ENCODE measurements around the gene PTEN.

PTEN gene

DNA sequence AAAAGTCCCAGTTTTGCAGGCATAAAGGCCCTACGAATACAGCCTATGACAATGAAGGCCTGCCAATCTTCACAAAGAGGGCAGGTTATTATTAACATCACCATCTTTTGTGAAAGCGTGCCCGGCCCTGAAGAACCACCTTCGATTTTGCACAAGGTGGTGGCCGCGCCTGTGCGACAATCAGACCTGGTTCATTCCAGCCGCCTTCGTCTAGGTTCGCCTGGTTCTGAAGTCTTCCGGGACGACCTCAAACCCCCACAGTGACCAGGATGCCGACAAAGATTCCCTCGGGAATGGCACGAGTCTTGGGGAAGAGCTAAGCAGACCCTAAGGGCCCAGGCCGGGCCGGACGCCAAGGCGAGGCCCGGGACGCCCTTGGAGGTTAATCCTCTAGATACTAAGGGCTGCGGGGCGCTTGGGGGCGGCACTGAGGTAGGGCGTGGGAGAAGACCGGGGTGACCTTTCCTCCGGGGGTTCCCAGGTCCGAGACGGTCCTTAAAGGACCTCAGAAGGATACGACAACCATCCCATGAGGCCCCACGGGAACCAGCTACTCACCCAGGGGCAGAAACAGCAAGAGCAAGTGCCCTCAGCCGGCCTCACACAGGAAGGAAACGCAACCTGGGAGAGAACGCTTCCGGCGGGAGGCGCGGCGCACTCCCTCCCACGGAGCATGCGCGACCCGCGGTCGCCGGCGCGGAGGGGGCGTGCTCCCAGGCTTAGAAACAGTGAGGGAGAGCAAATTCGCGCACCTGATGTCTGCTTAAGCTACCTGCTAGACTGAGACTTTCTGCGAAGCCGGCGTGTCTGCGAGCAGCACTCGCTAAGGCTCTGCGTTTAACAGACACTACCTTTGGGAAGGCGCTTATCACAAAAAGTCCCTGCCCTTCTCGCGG is 45.6 kb upstream of the PTEN start, which contains the start of gene ATAD1 (continued):
- TF ChIP-seq, protein P1, sequence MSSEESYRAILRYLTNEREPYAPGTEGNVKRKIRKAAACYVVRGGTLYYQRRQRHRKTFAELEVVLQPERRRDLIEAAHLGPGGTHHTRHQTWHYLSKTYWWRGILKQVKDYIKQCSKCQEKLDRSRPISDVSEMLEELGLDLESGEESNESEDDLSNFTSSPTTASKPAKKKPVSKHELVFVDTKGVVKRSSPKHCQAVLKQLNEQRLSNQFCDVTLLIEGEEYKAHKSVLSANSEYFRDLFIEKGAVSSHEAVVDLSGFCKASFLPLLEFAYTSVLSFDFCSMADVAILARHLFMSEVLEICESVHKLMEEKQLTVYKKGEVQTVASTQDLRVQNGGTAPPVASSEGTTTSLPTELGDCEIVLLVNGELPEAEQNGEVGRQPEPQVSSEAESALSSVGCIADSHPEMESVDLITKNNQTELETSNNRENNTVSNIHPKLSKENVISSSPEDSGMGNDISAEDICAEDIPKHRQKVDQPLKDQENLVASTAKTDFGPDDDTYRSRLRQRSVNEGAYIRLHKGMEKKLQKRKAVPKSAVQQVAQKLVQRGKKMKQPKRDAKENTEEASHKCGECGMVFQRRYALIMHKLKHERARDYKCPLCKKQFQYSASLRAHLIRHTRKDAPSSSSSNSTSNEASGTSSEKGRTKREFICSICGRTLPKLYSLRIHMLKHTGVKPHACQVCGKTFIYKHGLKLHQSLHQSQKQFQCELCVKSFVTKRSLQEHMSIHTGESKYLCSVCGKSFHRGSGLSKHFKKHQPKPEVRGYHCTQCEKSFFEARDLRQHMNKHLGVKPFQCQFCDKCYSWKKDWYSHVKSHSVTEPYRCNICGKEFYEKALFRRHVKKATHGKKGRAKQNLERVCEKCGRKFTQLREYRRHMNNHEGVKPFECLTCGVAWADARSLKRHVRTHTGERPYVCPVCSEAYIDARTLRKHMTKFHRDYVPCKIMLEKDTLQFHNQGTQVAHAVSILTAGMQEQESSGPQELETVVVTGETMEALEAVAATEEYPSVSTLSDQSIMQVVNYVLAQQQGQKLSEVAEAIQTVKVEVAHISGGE (tag by site-specific recombination; conservative IDR thresholded peaks at IDR 0.05; ENCODE audit: low read depth) = peak; percentile 96
- TF ChIP-seq ZNF514 (tag by site-specific recombination; IDR thresholded peaks at IDR 0.05) (no peak), ZNF837 (tag by site-specific recombination; IDR thresholded peaks at IDR 0.05) (no peak), ZBTB8A (tag by site-specific recombination; IDR thresholded peaks at IDR 0.05) (peak; percentile 92), ZBTB17 (tag by site-specific recombination; IDR thresholded peaks at IDR 0.05) (peak; percentile 80), KLF8 (tag by site-specific recombination; IDR thresholded peaks at IDR 0.05) (peak; percentile 80; the same call in 1 of the 2 replicates), ZBTB7A (tag by site-specific recombination; IDR thresholded peaks at IDR 0.05; ENCODE audit: low read depth) (peak; percentile 40; the same call in 1 of the 2 replicates), ZNF155 (tag by site-specific recombination; IDR thresholded peaks at IDR 0.05) (no peak), ZNF701 (tag by site-specific recombination; IDR thresholded peaks at IDR 0.05) (no peak), ZNF561 (tag by site-specific recombination; IDR thresholded peaks at IDR 0.05; ENCODE audit: borderline replicate concordance) (peak; percentile 90), ZNF423 (tag by site-specific recombination; IDR thresholded peaks at IDR 0.05) (peak; percentile 89), KLF16 (tag by site-specific recombination; IDR thresholded peaks at IDR 0.05) (0 out of 2 replicates have a peak, but pooled peaks have one; percentile 22), ZNF624 (tag by site-specific recombination; IDR thresholded peaks at IDR 0.05) (no peak), ZNF843 (tag by site-specific recombination; IDR thresholded peaks at IDR 0.05) (peak; percentile 1; the same call in 1 of the 2 replicates), ZBTB48 (tag by site-specific recombination; IDR thresholded peaks at IDR 0.05) (peak; percentile 84), ZNF211 (tag by site-specific recombination; IDR thresholded peaks at IDR 0.05; ENCODE audit: low read depth) (no peak), ZNF670 (tag by site-specific recombination; IDR thresholded peaks at IDR 0.05; ENCODE audit: low read depth) (no peak), KLF7 (tag by site-specific recombination; IDR thresholded peaks at IDR 0.05; ENCODE audit: borderline replicate concordance) (peak; percentile 68; the same call in 1 of the 2 replicates), ZNF76 (tag by site-specific recombination; IDR thresholded peaks at IDR 0.05; ENCODE audit: borderline replicate concordance, low read depth) (peak; percentile 87), ZNF433 (tag by site-specific recombination; IDR thresholded peaks at IDR 0.05; ENCODE audit: low read depth) (no peak), ZNF473 (tag by site-specific recombination; IDR thresholded peaks at IDR 0.05) (no peak), ZBTB21 (tag by site-specific recombination; IDR thresholded peaks at IDR 0.05) (0 out of 2 replicates have a peak, but pooled peaks have one; percentile 19), YY2 (tag by site-specific recombination; IDR thresholded peaks at IDR 0.05) (no peak), ZNF610 (tag by site-specific recombination; IDR thresholded peaks at IDR 0.05; ENCODE audit: borderline replicate concordance) (peak; percentile 57; the same call in 1 of the 2 replicates), SP7 (tag by site-specific recombination; IDR thresholded peaks at IDR 0.05) (peak; percentile 63), OVOL3 (tag by site-specific recombination; IDR thresholded peaks at IDR 0.05) (no peak), ZNF501 (tag by site-specific recombination; IDR thresholded peaks at IDR 0.05) (peak; percentile 46; the same call in 1 of the 2 replicates), ZNF791 (tag by site-specific recombination; IDR thresholded peaks at IDR 0.05) (no peak), SCRT1 (tag by site-specific recombination; IDR thresholded peaks at IDR 0.05; ENCODE audit: borderline replicate concordance) (no peak), MEIS1 (CRISPR knock-in tag; IDR thresholded peaks at IDR 0.05; ENCODE audit: borderline replicate concordance) (no peak)
- TF ChIP-seq, protein P2, sequence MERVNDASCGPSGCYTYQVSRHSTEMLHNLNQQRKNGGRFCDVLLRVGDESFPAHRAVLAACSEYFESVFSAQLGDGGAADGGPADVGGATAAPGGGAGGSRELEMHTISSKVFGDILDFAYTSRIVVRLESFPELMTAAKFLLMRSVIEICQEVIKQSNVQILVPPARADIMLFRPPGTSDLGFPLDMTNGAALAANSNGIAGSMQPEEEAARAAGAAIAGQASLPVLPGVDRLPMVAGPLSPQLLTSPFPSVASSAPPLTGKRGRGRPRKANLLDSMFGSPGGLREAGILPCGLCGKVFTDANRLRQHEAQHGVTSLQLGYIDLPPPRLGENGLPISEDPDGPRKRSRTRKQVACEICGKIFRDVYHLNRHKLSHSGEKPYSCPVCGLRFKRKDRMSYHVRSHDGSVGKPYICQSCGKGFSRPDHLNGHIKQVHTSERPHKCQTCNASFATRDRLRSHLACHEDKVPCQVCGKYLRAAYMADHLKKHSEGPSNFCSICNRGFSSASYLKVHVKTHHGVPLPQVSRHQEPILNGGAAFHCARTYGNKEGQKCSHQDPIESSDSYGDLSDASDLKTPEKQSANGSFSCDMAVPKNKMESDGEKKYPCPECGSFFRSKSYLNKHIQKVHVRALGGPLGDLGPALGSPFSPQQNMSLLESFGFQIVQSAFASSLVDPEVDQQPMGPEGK (tag by site-specific recombination; IDR thresholded peaks at IDR 0.05) = peak; percentile 10; the same call in 1 of the 2 replicates
- TF ChIP-seq, protein P3, sequence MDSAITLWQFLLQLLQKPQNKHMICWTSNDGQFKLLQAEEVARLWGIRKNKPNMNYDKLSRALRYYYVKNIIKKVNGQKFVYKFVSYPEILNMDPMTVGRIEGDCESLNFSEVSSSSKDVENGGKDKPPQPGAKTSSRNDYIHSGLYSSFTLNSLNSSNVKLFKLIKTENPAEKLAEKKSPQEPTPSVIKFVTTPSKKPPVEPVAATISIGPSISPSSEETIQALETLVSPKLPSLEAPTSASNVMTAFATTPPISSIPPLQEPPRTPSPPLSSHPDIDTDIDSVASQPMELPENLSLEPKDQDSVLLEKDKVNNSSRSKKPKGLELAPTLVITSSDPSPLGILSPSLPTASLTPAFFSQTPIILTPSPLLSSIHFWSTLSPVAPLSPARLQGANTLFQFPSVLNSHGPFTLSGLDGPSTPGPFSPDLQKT (IDR thresholded peaks at IDR 0.05; ENCODE audit: borderline replicate concordance, low read depth, low read length) = no peak
- TF ChIP-seq, protein P4, sequence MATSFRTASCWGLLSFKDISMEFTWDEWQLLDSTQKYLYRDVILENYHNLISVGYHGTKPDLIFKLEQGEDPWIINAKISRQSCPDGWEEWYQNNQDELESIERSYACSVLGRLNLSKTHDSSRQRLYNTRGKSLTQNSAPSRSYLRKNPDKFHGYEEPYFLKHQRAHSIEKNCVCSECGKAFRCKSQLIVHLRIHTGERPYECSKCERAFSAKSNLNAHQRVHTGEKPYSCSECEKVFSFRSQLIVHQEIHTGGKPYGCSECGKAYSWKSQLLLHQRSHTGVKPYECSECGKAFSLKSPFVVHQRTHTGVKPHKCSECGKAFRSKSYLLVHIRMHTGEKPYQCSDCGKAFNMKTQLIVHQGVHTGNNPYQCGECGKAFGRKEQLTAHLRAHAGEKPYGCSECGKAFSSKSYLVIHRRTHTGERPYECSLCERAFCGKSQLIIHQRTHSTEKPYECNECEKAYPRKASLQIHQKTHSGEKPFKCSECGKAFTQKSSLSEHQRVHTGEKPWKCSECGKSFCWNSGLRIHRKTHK (tag by site-specific recombination; IDR thresholded peaks at IDR 0.05) = no peak

Data from HEK293 (cell line).